ENCODE measurements around the gene IKZF3. TPM values are rescaled to one million over a fixed set of nuclear protein-coding genes. Genes with fewer than 3 reads are reported as not detected.
A peak's percentile ranks its signal among the peaks of the same experiment; 100 is the strongest.

The IKZF3 gene
- total RNA-seq, 2 experiments from 2014 or later: 33.1 to 39.8 TPM

DNA sequence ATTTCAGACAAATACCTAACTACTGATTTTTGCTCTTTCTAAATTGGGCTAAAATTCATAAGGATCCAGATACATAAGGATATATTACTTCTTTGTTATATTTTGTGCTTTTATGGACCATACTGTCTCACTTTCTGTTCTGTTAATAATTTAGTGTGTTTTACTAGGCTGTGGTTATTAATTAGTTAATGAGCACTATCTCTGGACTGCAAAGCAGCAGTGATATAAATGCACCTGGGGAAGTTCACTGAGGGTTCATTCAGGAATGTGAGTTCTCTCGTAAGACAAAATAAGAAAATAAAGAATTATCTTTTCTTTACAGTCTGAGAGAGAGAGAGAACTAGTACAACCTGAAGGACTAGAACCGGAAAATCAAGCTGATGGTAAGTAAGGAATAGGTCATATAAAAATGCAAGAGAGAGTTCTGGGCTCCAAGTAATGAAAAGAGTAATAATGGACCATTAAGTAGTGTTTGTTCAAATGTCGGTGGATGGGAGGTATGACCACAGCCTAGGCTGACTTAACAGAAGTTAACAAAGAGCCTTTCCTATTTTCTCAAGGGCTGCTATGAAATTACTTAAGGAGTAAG lies 55.6 kb downstream of the IKZF3 start:
- ChIA-PET POLR2A (interaction anchor here (0.6 kb wide), 1 partner anchor 94 kb away, joined by 5 read pairs; no protein-coding TSS in a partner anchor), CTCF (interaction anchor here (1.0 to 1.6 kb wide), 2 partner anchors 16 to 39 kb away, joined by 3 to 4 read pairs; no protein-coding TSS in a partner anchor)
- no peak overlapping the region for H3K27ac Mint-ChIP-seq
- peaks cover 56% of the 10 kb centered on the region for H3K4me1 Mint-ChIP-seq
- H3K9me3 Mint-ChIP-seq: peaks cover 2% of the 10 kb centered on the region
- DNase-seq: no peak
- no peaks in the 10 kb centered on the region for H3K27me3 Mint-ChIP-seq
- no peak overlapping the region for H3K4me3 Mint-ChIP-seq
- H3K36me3 Mint-ChIP-seq (ENCODE audit: low read depth): peaks cover 44% of the 10 kb centered on the region

DNA sequence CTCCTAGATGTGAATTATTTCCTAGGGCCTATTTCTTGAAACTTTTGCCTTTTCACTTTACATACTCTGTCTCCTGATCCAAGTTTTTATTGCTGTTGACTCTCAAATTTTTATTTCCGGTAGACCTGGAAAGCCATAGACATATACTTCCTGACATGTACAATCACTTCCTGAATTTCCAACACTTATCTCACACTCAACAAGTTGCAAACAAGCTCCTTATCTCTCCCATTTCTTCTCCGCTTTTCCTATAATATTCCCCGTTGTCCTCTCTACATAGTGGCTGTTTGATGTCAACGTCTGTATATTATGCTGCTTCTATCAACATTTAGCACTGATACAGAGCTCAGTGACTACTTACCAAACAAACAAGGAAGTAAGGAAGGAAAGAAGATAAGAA lies 59.3 kb downstream of the IKZF3 start:
- no peaks in the 10 kb centered on the region for H3K27me3 Mint-ChIP-seq
- H3K9me3 Mint-ChIP-seq: no peaks in the 10 kb centered on the region
- no peak overlapping the region for H3K27ac Mint-ChIP-seq
- DNase-seq: no peak
- H3K4me1 Mint-ChIP-seq: peaks cover 49% of the 10 kb centered on the region
- H3K4me3 Mint-ChIP-seq: no peak overlapping the region
- H3K36me3 Mint-ChIP-seq (ENCODE audit: low read depth): peaks cover 31% of the 10 kb centered on the region
- ChIA-PET CTCF (interaction anchor here (1.4 to 2.0 kb wide), 2 partner anchors 9 to 15 kb away, joined by 6 read pairs; no protein-coding TSS in a partner anchor), POLR2A (no interaction called here)

DNA sequence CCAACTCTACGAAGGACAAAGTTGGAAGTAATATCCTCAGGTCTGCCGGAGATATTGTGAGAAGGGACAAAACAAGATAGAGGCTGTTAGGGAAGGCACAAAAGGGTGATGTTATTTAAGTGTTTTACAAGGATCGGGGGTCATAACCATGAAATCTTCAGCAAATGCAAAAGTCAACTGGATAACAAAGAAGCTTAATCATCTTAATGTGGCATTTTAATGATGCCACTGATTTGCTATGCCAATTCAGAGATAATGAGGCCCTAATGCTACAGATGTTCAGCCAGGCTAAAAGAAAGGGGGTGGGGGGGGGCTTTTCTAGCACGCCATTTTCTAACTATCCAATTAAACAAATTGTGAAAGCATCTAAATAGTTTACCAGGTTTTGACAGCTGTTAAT lies 63.1 kb downstream of the IKZF3 start:
- H3K4me1 Mint-ChIP-seq: peaks cover 59% of the 10 kb centered on the region
- peaks cover 2% of the 10 kb centered on the region for H3K9me3 Mint-ChIP-seq
- peak overlapping the region; percentile 42 for H3K4me3 Mint-ChIP-seq
- peak overlapping the region; percentile 92 for H3K27ac Mint-ChIP-seq
- ChIA-PET POLR2A (no interaction called here), CTCF (interaction anchor here (1.0 to 2.3 kb wide), 3 partner anchors 11 to 16 kb away, joined by 3 to 8 read pairs (median 3); no protein-coding TSS in a partner anchor)
- no peaks in the 10 kb centered on the region for H3K27me3 Mint-ChIP-seq
- H3K36me3 Mint-ChIP-seq (ENCODE audit: low read depth): peaks cover 29% of the 10 kb centered on the region
- DNase-seq: no peak

DNA sequence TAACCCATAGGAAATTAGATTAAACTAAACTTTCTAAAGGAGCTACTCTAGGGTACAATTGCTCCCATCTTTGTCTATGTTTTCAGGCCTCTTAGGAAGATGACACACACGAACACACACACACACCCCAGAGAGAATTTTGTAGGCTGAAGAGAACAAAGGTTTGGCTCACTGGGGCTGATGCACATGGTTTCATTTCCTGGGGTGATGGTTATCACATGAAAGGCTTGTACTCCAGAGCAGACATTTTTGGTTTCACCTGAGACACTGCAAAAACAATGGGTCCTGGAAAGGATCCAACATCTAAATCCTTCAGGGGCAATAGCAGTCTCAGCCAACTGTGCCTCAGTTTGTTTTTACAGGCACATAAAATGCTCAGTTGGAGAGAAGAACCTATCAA lies 63.6 kb downstream of the IKZF3 start:
- H3K4me3 Mint-ChIP-seq: peak overlapping the region; percentile 42
- H3K36me3 Mint-ChIP-seq (ENCODE audit: low read depth): peaks cover 25% of the 10 kb centered on the region
- peaks cover 58% of the 10 kb centered on the region for H3K4me1 Mint-ChIP-seq
- H3K9me3 Mint-ChIP-seq: peaks cover 2% of the 10 kb centered on the region
- CTCF ChIA-PET: interaction anchor here (1.0 kb wide), 2 partner anchors 12 to 16 kb away, joined by 3 read pairs; no protein-coding TSS in a partner anchor
- H3K27me3 Mint-ChIP-seq: no peaks in the 10 kb centered on the region
- peak overlapping the region; percentile 92 for H3K27ac Mint-ChIP-seq
- DNase-seq: peak; percentile 75
- POLR2A ChIA-PET: no interaction called here

DNA sequence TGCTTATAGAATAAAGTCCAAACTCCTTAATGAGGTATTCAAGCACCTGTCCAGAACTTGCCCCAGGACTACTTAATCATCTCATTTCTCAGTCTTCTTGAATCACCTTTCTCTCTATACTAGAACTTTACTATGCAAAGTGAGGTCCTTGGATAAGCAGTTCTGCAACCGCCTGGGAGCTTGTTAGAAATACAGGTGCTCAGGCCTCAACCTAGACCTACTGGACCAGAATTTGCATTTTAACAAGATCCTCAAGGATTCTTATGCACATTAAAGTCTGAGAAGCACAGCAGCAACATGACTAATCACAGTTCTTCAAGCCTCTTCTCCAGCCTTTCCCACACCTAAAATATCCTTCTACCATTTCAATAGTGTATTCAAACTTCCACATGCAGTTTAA lies 64.7 kb downstream of the IKZF3 start:
- peaks cover 59% of the 10 kb centered on the region for H3K4me1 Mint-ChIP-seq
- no peak overlapping the region for H3K4me3 Mint-ChIP-seq
- ChIA-PET POLR2A (no interaction called here), CTCF (interaction anchor here (1.2 kb wide), 1 partner anchor 44 kb away, joined by 3 read pairs; no protein-coding TSS in a partner anchor)
- H3K27ac Mint-ChIP-seq: peak overlapping the region; percentile 92
- H3K9me3 Mint-ChIP-seq: peaks cover 2% of the 10 kb centered on the region
- DNase-seq: no peak
- no peaks in the 10 kb centered on the region for H3K27me3 Mint-ChIP-seq
- peaks cover 24% of the 10 kb centered on the region for H3K36me3 Mint-ChIP-seq (ENCODE audit: low read depth)

DNA sequence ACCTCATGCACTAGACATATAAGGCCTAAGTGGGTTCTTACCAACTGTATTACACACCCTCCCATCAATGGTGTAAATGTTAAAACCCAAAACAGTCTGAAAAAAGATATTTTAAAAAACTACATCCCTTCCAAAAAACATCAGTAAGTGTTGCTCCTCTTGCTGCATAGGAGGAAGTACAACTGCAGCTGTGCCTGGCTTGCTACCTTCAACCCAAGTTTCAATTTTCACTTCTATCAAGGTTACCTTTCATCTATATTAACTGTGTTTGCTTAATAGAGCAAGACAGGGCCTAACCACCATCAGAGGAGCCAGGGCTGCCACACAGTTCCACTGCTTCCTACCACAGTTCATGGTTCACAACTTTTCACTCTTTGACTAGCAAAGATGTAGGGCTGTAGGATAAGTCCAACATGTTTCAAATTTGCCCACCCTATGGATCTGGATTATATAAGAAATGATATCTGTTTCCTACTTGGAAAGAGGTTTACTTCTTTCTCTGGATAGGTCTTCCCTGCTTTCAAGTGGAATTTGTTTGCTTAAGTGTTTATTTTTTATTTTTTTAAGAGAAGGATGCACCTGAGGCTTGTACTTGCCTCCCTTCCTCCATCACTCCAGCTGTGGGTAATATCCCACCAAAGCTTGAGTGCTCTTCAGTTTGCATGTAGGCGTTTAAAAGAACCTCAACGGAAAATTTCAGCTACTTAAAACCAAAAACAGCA lies 69.7 kb downstream of the IKZF3 start:
- peak; percentile 60 for DNase-seq
- H3K4me3 Mint-ChIP-seq: peak overlapping the region; percentile 24
- ChIA-PET POLR2A (interaction anchor here (0.6 kb wide), 1 partner anchor 124 kb away, joined by 3 read pairs; the partner anchor contains the start of gene GSDMB), CTCF (interaction anchor here (0.7 to 1.8 kb wide), 7 partner anchors 9 to 173 kb away, joined by 3 to 10 read pairs (median 3); partner anchors contain the start of gene MIEN1)
- peaks cover 48% of the 10 kb centered on the region for H3K36me3 Mint-ChIP-seq (ENCODE audit: low read depth)
- peaks cover 2% of the 10 kb centered on the region for H3K9me3 Mint-ChIP-seq
- peaks cover 77% of the 10 kb centered on the region for H3K4me1 Mint-ChIP-seq
- no peaks in the 10 kb centered on the region for H3K27me3 Mint-ChIP-seq
- H3K27ac Mint-ChIP-seq: peak overlapping the region; percentile 85

DNA sequence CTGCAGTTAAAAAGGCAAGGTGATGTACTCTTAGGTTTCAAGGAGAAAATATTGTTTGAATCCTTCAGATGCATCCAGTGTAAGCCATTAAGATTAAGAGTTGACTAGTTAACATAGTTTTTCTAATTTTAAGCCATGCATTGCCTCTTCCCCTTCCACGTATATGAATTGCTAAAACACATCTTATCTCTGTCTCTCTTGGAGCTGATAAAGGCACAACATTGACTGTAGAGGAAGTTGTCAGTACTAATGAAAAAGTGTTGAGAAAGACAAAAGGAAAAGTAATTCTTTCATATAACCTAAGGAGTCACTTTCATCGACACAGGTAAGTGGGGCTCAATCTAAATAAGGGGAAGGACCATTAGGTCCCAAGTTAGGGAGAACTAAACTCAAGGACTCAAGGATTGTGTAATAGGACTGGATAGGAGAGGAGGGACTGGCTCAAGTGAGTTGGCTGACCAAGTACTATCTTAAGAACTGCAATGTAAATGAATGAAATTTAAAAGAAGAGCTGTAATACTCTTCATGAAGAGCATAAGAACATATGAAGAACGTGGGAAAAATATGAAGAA lies 70.7 kb downstream of the IKZF3 start:
- CTCF ChIA-PET: interaction anchor here (0.7 to 1.8 kb wide), 6 partner anchors 8 to 63 kb away, joined by 3 to 8 read pairs (median 4); partner anchors contain the start of gene MIEN1
- no peak for DNase-seq
- POLR2A ChIA-PET: no interaction called here
- Mint-ChIP-seq H3K36me3 (ENCODE audit: low read depth) (peaks cover 52% of the 10 kb centered on the region), H3K27ac (peak overlapping the region; percentile 85), H3K4me1 (peaks cover 71% of the 10 kb centered on the region), H3K4me3 (peak overlapping the region; percentile 33), H3K27me3 (no peaks in the 10 kb centered on the region), H3K9me3 (peaks cover 2% of the 10 kb centered on the region)

DNA sequence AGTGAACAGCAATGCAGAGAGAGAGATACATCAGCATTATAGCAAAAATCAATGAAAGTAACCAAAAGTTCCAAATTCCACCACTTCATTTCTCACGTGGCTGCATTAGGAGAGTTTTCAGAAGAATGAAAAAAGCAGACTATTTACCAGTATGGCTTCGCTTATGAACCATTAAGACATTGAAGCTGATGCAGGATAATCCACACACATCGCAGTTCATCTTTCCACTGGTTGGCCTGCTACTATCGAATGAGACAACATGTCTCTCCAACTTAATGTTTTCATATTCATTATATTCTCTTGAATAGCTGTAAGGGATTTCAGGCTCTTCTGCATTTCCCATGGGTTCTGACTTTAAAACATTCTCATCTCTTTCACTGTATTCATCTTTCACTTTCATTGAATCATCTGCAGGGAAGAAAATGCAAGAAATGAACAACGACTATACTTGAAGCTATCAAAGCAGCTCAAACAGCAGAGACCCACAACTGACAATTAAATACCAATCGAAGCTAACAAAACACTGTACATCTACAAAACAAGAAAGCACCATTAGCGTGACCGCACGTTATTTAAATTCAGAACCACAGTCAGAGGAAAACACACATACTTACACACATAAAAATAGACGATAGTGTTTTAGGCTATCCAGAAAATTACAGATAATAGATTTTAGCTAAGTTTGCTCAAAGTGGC lies 71.4 kb downstream of the IKZF3 start:
- Mint-ChIP-seq H3K27me3 (no peaks in the 10 kb centered on the region), H3K36me3 (ENCODE audit: low read depth) (peaks cover 54% of the 10 kb centered on the region), H3K4me1 (peaks cover 66% of the 10 kb centered on the region), H3K9me3 (peaks cover 2% of the 10 kb centered on the region), H3K4me3 (peak overlapping the region; percentile 59), H3K27ac (peak overlapping the region; percentile 85)
- no peak for DNase-seq
- POLR2A ChIA-PET: no interaction called here
- CTCF ChIA-PET: interaction anchor here (1.2 to 1.8 kb wide), 5 partner anchors 10 to 62 kb away, joined by 3 to 8 read pairs (median 4); partner anchors contain the start of gene MIEN1

DNA sequence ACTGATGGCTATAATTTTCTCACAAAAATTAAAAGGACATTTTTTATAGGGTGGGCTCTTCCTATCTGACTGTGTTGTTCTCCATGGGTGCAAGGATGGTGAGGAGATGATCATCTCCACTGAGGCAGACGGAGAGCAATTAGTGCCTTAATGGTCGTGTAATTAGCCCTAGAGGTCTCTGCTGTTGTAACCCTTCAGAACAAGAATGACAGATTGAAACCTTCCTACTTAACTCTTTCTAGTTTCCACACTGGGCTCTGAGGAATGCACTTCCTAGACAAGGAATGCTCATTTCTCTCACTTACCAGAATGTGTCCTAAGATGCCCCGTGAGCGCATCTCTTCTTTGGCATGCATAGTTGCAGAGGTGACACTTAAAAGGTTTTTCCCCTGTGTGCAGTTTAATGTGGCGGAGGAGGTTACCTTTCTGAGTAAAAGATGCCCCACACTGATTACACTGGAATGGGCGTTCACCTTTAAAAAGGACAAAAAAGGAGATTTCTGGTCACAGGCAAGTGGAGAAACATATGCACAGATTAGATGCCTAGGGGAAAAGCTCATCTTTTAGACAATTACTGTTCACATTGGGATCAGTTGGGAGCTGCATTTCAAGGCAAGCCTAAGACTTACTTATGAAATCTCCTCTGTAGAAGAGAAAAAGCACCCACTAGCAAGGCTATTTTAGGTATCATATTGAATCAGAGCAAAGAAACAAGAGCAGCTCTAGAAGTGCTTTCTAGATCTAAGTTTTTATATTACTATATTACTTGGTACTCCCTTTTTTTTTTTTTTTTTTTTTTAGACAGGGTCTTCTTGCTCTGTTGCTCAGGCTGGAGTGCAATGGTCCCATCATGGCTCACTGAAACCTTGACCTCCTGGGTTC lies 72.8 kb downstream of the IKZF3 start:
- POLR2A ChIA-PET: no interaction called here
- Mint-ChIP-seq H3K9me3 (no peaks in the 10 kb centered on the region), H3K27ac (peak overlapping the region; percentile 88), H3K4me3 (peak overlapping the region; percentile 44), H3K4me1 (peaks cover 67% of the 10 kb centered on the region), H3K27me3 (no peaks in the 10 kb centered on the region), H3K36me3 (ENCODE audit: low read depth) (peaks cover 58% of the 10 kb centered on the region)
- CTCF ChIA-PET: interaction anchor here (1.2 to 1.8 kb wide), 3 partner anchors 11 to 15 kb away, joined by 3 to 8 read pairs (median 4); no protein-coding TSS in a partner anchor
- peak; percentile 67 for DNase-seq

DNA sequence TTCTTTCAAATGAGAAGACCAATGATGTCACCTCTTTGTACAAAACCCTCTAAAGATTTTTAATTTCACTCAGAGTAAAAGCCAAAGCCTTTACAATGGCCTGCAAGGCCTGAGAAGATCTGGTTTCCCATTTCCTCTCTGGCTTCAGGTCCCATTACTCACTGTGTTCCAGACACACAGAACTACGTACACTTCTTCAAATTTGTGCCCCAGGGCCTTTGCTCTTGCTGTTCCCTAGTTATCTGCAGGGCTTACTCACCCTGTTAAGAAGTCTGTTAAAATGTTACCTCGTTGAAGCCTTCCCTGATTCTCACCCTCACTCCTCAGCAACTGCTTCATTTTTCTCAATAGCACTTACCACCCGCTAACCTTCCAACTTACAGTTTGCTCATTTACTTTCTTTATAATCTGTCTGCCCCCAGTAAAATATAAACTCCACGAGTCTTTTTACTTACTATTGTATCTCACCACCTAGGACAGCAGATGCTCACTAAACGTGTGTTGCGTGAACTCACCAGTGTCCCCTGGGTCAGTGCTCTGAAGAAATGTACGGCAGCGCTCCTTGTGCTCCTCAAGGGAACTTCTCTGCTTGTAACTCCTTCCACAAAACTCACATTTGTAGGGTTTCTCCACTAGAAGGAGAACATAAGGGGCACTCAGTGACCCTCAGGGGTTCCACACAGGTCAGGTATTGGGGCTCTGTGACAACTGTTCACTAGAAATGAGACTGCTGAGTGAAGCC lies 76.2 kb downstream of the IKZF3 start:
- Mint-ChIP-seq H3K4me3 (no peak overlapping the region), H3K27me3 (no peaks in the 10 kb centered on the region), H3K4me1 (peaks cover 47% of the 10 kb centered on the region), H3K27ac (no peak overlapping the region), H3K9me3 (no peaks in the 10 kb centered on the region), H3K36me3 (ENCODE audit: low read depth) (peaks cover 67% of the 10 kb centered on the region)
- ChIA-PET POLR2A (no interaction called here), CTCF (interaction anchor here (1.3 kb wide), 1 partner anchor 47 kb away, joined by 4 read pairs; no protein-coding TSS in a partner anchor)
- DNase-seq: no peak

DNA sequence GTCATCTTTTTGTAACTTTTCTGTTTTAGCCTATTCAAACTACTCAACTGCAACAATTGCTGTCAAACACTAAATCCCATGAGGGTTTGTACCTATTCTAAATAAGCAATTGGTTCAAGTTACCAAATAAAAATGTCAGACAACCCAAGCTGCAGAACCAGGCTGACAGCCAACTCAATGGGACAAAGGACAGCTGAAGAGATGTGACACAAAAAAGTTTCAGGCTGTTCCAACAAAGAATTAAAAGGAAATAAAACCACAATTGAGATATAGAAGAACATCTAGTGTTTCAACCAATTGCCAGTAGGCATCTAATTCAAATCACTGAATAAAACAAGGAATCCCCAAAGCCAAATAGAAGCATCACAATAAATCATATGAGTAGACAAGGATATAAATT lies 77.1 kb downstream of the IKZF3 start:
- Mint-ChIP-seq H3K36me3 (ENCODE audit: low read depth) (peaks cover 69% of the 10 kb centered on the region), H3K4me1 (peaks cover 47% of the 10 kb centered on the region), H3K27me3 (no peaks in the 10 kb centered on the region), H3K27ac (no peak overlapping the region), H3K9me3 (no peaks in the 10 kb centered on the region), H3K4me3 (no peak overlapping the region)
- ChIA-PET CTCF (interaction anchor here (1.0 to 1.3 kb wide), 2 partner anchors 32 to 166 kb away, joined by 3 to 4 read pairs; no protein-coding TSS in a partner anchor), POLR2A (no interaction called here)
- no peak for DNase-seq
